Kidney (tissue), 14 donors: ENCODE measurements around the gene BOD1. TPM values are rescaled to one million over a fixed set of nuclear protein-coding genes. Genes with fewer than 3 reads are reported as not detected.

ENCODE experiments used
- DNase-seq, 5 donors: peaks; one replicate each; pipeline ENCODE4 v3.0.0-alpha.2; 2013 to 2020
- FAIRE-seq: peaks from 2 replicates; lab custom pipeline; 2012; peaks lifted over from hg19 to GRCh38; lab: Jason Lieb, UNC
- H3K27ac ChIP-seq, 2 donors: one replicate each; pipeline ENCODE4 v1.7.0; 2013; ENCODE audit warnings: low read depth in 2 of 2, low read length in 2 of 2, inconsistent platforms in 1 of 2
- H3K27me3 ChIP-seq: one replicate; pipeline ENCODE4 v1.7.1; 2013; ENCODE audit warnings: low read length, inconsistent platforms; ENCODE audit not compliant: control insufficient read depth, insufficient read depth
- H3K36me3 ChIP-seq, 3 donors: one replicate each; pipeline versions ENCODE4 v1.7.0 to v1.7.1; 2013; ENCODE audit warnings: low read length in 3 of 3, control low read depth in 1 of 3, inconsistent platforms in 1 of 3; ENCODE audit not compliant: insufficient read depth in 3 of 3, control insufficient read depth in 2 of 3
- H3K4me1 ChIP-seq, 3 donors: one replicate each; pipeline versions ENCODE4 v1.7.0 to v1.7.1; 2013; ENCODE audit warnings: low read length in 3 of 3, inconsistent platforms in 1 of 3, low read depth in 1 of 3; ENCODE audit not compliant: control insufficient read depth in 2 of 3, insufficient read depth in 2 of 3
- H3K4me3 ChIP-seq, 3 donors: one replicate each; pipeline versions ENCODE4 v1.7.0 to v1.8.1; 2013; ENCODE audit warnings: low read length in 3 of 3, control low read depth in 1 of 3, inconsistent platforms in 1 of 3
- H3K9ac ChIP-seq, 3 donors: one replicate each; pipeline versions ENCODE4 v1.7.0 to v1.7.1; 2013; ENCODE audit warnings: low read length in 3 of 3, control low read depth in 1 of 3, inconsistent platforms in 1 of 3
- H3K9me3 ChIP-seq, 3 donors: one replicate each; pipeline versions ENCODE4 v1.7.0 to v1.7.1; 2013; ENCODE audit warnings: low read length in 3 of 3, control low read depth in 1 of 3, inconsistent platforms in 1 of 3; ENCODE audit not compliant: control insufficient read depth in 2 of 3, insufficient read depth in 1 of 3
- intact Hi-C: fragments of 100-400 bp; cut with DNase I; formaldehyde crosslinking; loops from one replicate; pipeline ENCODE4 v1.11.1; 2022
- polyA plus RNA-seq: library from polyadenylated mRNA; stranded (reverse); fragments of 350-450 nt; fragmentation: Illumina TruSeq; extraction: RNeasy Lipid Tissue Mini Kit (QIAGEN cat#74804); gene quantifications from one replicate; pipeline ENCODE4 v1.2.3, GENCODE V29; 2014; ENCODE audit warnings: low read depth, low replicate concordance; ENCODE audit not compliant: insufficient read depth
- total RNA-seq: library from RNA; stranded (reverse); fragmentation: NEBNext Ultra II Directional; extraction: Animal tissue kit (Norgen Biotek cat#: 25700); gene quantifications from one replicate; pipeline ENCODE4 v1.2.1, GENCODE V29; 2021
- TF ChIP-seq, protein P1 (sequence below): IDR thresholded peaks from 3 replicates; pipeline ENCODE4 v1.5.1; 2012; ENCODE audit warnings: mild to moderate bottlenecking, moderate library complexity, borderline replicate concordance; ENCODE audit not compliant: insufficient read depth; ENCODE audit errors: extremely low read depth
- donor health status: control.
- donor health status: control.
- donor health status: control.
- donor health status: control.
- donor health status: control.
- donor health status: DM: yes; HTN: yes; CAD: no.
- donor health status: Normal renal cell carcinoma (clear cell type).

The BOD1 gene
- total and polyA plus RNA-seq, 2 donors from 2014 or later: 32.5 to 43.6 TPM

DNA sequence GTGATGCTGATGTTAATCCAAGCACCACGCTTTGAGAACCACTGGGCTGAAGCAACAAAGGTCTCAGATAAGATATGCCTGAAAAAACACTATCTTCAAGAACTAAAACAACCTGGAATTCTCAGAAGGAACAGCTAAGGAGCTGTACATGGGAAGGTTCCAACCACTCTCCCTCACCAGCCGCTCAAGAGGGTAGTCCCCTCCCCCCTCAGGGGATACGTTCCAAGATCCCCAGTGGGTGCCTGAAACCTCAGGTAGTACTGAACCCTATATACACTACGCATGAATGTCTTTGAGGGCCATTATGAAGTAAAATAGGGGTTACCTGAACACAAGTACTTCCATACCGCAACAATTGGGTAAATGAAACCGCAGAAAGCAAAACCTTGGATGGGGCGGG lies 1.9 kb downstream of the BOD1 start:
- DNase-seq: no peak
- H3K4me3 ChIP-seq: peak overlapping the region in 1 of 3 donors; percentile 81
- peak overlapping the region in 2 of 3 donors; percentile 4 to 7 for H3K9ac ChIP-seq
- no peaks in the 10 kb centered on the region for H3K27me3 ChIP-seq
- TF ChIP-seq, protein P1, sequence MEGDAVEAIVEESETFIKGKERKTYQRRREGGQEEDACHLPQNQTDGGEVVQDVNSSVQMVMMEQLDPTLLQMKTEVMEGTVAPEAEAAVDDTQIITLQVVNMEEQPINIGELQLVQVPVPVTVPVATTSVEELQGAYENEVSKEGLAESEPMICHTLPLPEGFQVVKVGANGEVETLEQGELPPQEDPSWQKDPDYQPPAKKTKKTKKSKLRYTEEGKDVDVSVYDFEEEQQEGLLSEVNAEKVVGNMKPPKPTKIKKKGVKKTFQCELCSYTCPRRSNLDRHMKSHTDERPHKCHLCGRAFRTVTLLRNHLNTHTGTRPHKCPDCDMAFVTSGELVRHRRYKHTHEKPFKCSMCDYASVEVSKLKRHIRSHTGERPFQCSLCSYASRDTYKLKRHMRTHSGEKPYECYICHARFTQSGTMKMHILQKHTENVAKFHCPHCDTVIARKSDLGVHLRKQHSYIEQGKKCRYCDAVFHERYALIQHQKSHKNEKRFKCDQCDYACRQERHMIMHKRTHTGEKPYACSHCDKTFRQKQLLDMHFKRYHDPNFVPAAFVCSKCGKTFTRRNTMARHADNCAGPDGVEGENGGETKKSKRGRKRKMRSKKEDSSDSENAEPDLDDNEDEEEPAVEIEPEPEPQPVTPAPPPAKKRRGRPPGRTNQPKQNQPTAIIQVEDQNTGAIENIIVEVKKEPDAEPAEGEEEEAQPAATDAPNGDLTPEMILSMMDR: no peak
- H3K36me3 ChIP-seq: peaks cover 5 to 17% (median 12%) of the 10 kb centered on the region in 3 donors
- no peak overlapping the region for H3K27ac ChIP-seq
- FAIRE-seq: no peak
- H3K9me3 ChIP-seq: no peaks in the 10 kb centered on the region
- peaks cover 0 to 31% (median 20%) of the 10 kb centered on the region in 3 donors for H3K4me1 ChIP-seq
- intact Hi-C loops: no loop called here

DNA sequence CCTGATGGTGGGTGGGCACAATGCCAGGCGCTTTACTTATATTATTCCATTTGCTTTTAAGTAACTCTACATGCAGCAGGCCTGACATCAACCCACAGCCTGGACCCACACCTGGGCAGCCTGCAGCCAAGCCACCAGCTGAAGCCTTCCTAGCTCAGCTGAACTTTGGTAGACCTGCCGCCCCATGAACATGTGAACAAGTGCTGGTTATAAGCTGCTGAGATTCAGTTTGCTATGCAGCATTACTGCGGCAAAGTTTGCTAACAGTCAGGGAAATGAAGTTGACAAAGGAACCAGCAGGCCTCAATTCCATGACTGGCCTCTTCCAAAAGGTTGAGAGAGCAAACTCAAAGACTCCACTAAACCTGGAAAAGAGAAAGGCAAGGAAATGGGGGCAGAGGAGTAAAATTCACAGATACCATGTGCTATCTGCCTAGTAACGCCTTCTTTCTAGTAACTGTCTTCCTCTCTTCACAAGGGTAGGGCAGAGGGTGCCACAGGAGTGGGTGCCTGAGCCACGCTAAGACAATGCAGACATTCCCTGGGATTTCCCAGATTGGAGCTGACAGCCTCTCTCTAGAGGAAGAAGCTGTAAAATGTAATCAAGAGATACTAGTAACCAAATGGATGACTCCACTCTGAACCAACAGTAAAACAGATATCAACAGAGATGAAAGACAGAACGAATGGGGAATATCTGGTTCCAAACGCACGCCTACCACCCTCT lies 2.9 kb downstream of the BOD1 start:
- H3K9ac ChIP-seq: no peak overlapping the region
- H3K4me1 ChIP-seq: peaks cover 0 to 30% (median 20%) of the 10 kb centered on the region in 3 donors
- intact Hi-C loops: no loop called here
- TF ChIP-seq, protein P1: no peak
- H3K36me3 ChIP-seq: peaks cover 5 to 27% (median 13%) of the 10 kb centered on the region in 3 donors
- H3K4me3 ChIP-seq: no peak overlapping the region
- no peaks in the 10 kb centered on the region for H3K9me3 ChIP-seq
- FAIRE-seq (no peak), DNase-seq (no peak)
- no peak overlapping the region for H3K27ac ChIP-seq
- no peaks in the 10 kb centered on the region for H3K27me3 ChIP-seq

DNA sequence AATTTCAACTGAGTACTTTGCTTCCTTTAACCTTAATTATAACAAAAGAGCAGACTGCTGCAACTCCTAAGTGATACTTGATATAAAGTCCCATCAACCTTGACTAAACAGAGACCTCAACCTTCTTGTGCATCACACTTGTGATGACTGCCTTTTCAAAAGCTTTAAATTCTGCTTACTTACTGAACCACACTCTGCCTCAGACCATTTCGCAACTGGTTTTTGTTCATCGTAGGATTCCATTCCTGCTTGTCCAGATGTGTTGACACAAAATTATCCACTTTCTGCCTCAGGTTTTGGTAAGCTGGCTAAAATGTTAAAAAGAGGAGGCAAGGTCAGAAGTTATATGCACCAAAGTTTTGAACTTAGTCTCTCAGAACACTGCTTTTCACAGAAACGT lies 3.5 kb downstream of the BOD1 start:
- intact Hi-C loops: no loop called here
- Histone ChIP-seq H3K4me1 (peaks cover 0 to 29% (median 20%) of the 10 kb centered on the region in 3 donors), H3K9ac (no peak overlapping the region), H3K27ac (no peak overlapping the region), H3K9me3 (no peaks in the 10 kb centered on the region), H3K36me3 (peaks cover 5 to 33% (median 18%) of the 10 kb centered on the region in 3 donors), H3K27me3 (no peaks in the 10 kb centered on the region), H3K4me3 (no peak overlapping the region)
- FAIRE-seq (no peak), DNase-seq (no peak)
- TF ChIP-seq, protein P1: no peak
